ES-I3 (cell line): ENCODE data around the gene POMP.
"Not testable (repeated sequence)": the region's sequence is repeated elsewhere in the genome, so short reads cannot be mapped to it uniquely, and the experiment has no call there.

Experiments
- H3K36me3 ChIP-seq: 2 replicates; pipeline ENCODE4 v1.6.1; 2013; ENCODE audit warnings: mild to moderate bottlenecking, low read length, control low read depth, moderate library complexity; ENCODE audit not compliant: insufficient read depth
- H3K4me1 ChIP-seq: 2 replicates; pipeline ENCODE4 v1.6.1; 2013; ENCODE audit warnings: mild to moderate bottlenecking, control low read depth, low read length; ENCODE audit not compliant: insufficient read depth
- H3K9ac ChIP-seq: 2 replicates; pipeline ENCODE4 v1.6.1; 2013; ENCODE audit warnings: low read depth, mild to moderate bottlenecking, low read length, moderate library complexity
- H3K9me3 ChIP-seq: 2 replicates; pipeline ENCODE4 v1.6.1; 2013; ENCODE audit warnings: mild to moderate bottlenecking, low read length, moderate library complexity; ENCODE audit not compliant: control insufficient read depth, insufficient read depth

POMP gene

GRCh38 chr13:28693605-28694491 lies 34.9 kb downstream of the POMP start:
- not testable (repeated sequence) for H3K9me3 ChIP-seq, H3K4me1 ChIP-seq, H3K36me3 ChIP-seq
- peak overlapping the region; percentile 47; the same call in 1 of the 2 replicates for H3K9ac ChIP-seq

GRCh38 chr13:28697441-28697840 lies 38.5 kb downstream of the POMP start:
- H3K9ac ChIP-seq, result no peak overlapping the region
- H3K9me3 ChIP-seq, result no peaks in the 10 kb centered on the region
- H3K4me1 ChIP-seq, result no peaks in the 10 kb centered on the region; the same call in 1 of the 2 replicates
- H3K36me3 ChIP-seq, result no peaks in the 10 kb centered on the region

GRCh38 chr13:28699246-28699645 lies 40.3 kb downstream of the POMP start:
- no peaks in the 10 kb centered on the region for H3K36me3 ChIP-seq
- H3K9me3 ChIP-seq, result no peaks in the 10 kb centered on the region
- H3K4me1 ChIP-seq, result no peaks in the 10 kb centered on the region
- no peak overlapping the region for H3K9ac ChIP-seq

- no peak overlapping the region for H3K9ac ChIP-seq
- H3K4me1 ChIP-seq, result peaks cover 4% of the 10 kb centered on the region
- no peaks in the 10 kb centered on the region for H3K36me3 ChIP-seq
- no peaks in the 10 kb centered on the region for H3K9me3 ChIP-seq
These were observed 45.4 kb downstream of the POMP start for GRCh38 chr13:28704282-28704681.

GRCh38 chr13:28704919-28705318 lies 46.0 kb downstream of the POMP start:
- H3K9me3 ChIP-seq, result no peaks in the 10 kb centered on the region
- no peaks in the 10 kb centered on the region for H3K36me3 ChIP-seq
- H3K9ac ChIP-seq, result no peak overlapping the region
- H3K4me1 ChIP-seq, result peaks cover 4% of the 10 kb centered on the region

- Histone ChIP-seq H3K9ac (no peak overlapping the region), H3K4me1 (peaks cover 4% of the 10 kb centered on the region), H3K36me3 (no peaks in the 10 kb centered on the region), H3K9me3 (no peaks in the 10 kb centered on the region)
These were observed 46.6 kb downstream of the POMP start for GRCh38 chr13:28705461-28706083.

- peaks cover 4% of the 10 kb centered on the region for H3K4me1 ChIP-seq
- no peak overlapping the region for H3K9ac ChIP-seq
- no peaks in the 10 kb centered on the region for H3K36me3 ChIP-seq
- H3K9me3 ChIP-seq, result no peaks in the 10 kb centered on the region
These were observed 48.9 kb downstream of the POMP start for GRCh38 chr13:28707629-28708427.

GRCh38 chr13:28710161-28710560 lies 51.2 kb downstream of the POMP start:
- Histone ChIP-seq H3K4me1 (peaks cover 4% of the 10 kb centered on the region), H3K9ac (no peak overlapping the region), H3K36me3 (no peaks in the 10 kb centered on the region), H3K9me3 (no peaks in the 10 kb centered on the region)

GRCh38 chr13:28714651-28715050 lies 55.7 kb downstream of the POMP start:
- Histone ChIP-seq H3K4me1 (peaks cover 5% of the 10 kb centered on the region; the same call in 1 of the 2 replicates), H3K9me3 (no peaks in the 10 kb centered on the region), H3K9ac (no peak overlapping the region), H3K36me3 (no peaks in the 10 kb centered on the region)

GRCh38 chr13:28716511-28716910 lies 57.6 kb downstream of the POMP start:
- Histone ChIP-seq H3K9ac (no peak overlapping the region), H3K36me3 (no peaks in the 10 kb centered on the region), H3K9me3 (no peaks in the 10 kb centered on the region), H3K4me1 (peaks cover 5% of the 10 kb centered on the region; the same call in 1 of the 2 replicates)

- peaks cover 5% of the 10 kb centered on the region; the same call in 1 of the 2 replicates for H3K4me1 ChIP-seq
- no peak overlapping the region for H3K9ac ChIP-seq
- no peaks in the 10 kb centered on the region for H3K9me3 ChIP-seq
- H3K36me3 ChIP-seq, result no peaks in the 10 kb centered on the region
These were observed 58.2 kb downstream of the POMP start for GRCh38 chr13:28717170-28717569.

- Histone ChIP-seq H3K9me3 (no peaks in the 10 kb centered on the region), H3K36me3 (no peaks in the 10 kb centered on the region), H3K4me1 (peaks cover 5% of the 10 kb centered on the region; the same call in 1 of the 2 replicates), H3K9ac (peak overlapping the region; percentile 74; the same call in 1 of the 2 replicates)
These were observed 59.2 kb downstream of the POMP start for GRCh38 chr13:28718196-28718542.

- Histone ChIP-seq H3K4me1 (peaks cover 5% of the 10 kb centered on the region; the same call in 1 of the 2 replicates), H3K9ac (peak within 1 kb of the TSS; percentile 74), H3K9me3 (no peaks in the 10 kb centered on the region)
These were observed 59.8 kb downstream of the POMP start, which contains the start of gene SLC46A3 for GRCh38 chr13:28718543-28719226. Gene SLC46A3 (minus strand): TSS chr13:28718970. CDS start chr13:28717998, 972 bp downstream.

More at GRCh38 chr13:28718543-28719226, 59.8 kb downstream of the POMP start, which contains the start of gene SLC46A3:
- H3K36me3 ChIP-seq, result no peaks in the 10 kb centered on the region
